GM23248 (cell line): ENCODE data around the gene RASSF8.

Experiments
- EZH2 ChIP-seq: fragments of 200-600 bp; sonication (generic); IDR thresholded peaks from 2 replicates; pipeline ENCODE4 v1.6.1; 2018; ENCODE audit warnings: antibody characterized with exemption, mild to moderate bottlenecking; ENCODE audit not compliant: insufficient read depth, poor library complexity, severe bottlenecking
- EZH2phosphoT487 ChIP-seq: fragments of 200-600 bp; sonication (generic); IDR thresholded peaks from 2 replicates; pipeline ENCODE4 v1.6.1; 2018; ENCODE audit warnings: antibody characterized with exemption, moderate library complexity, mild to moderate bottlenecking, low read depth; ENCODE audit not compliant: insufficient read depth

DNA sequence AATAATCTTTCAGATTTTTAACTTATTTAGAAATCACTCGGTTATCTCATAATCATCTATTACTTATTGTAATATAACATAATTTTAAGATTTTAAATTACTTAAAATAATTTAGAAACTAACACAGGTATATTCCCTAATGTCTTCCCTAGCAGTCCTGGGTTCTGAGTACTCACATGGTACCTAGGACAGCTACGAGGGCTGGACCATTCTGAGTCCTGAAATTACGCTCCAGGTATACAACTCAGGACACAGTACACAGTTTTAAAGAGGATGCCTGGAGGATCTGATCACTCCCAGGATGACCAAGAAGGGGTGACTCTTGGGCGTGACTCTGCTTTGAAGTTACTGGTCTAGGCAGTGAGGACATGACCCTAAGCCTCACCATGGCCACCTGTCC lies 9.1 kb upstream of the RASSF8 start:
- TF ChIP-seq EZH2phosphoT487 (no peak), EZH2 (no peak)
